MM.1S (cell line): Measurements from ENCODE around the gene SPNS2.

Source experiments
- DNase-seq: peaks from one replicate; pipeline ENCODE4 v3.0.0-alpha.2; 2015
- H2AFZ ChIP-seq: fragments of 300-600 bp; sonication (generic); 2 replicates; pipeline ENCODE4 v1.6.0; 2016; ENCODE audit warnings: antibody characterized with exemption, low read length
- H3F3A ChIP-seq: fragments of 300-600 bp; sonication (generic); 2 replicates; pipeline ENCODE4 v1.6.1; 2016; ENCODE audit warnings: mild to moderate bottlenecking, antibody characterized with exemption, low read length, moderate library complexity, mixed read lengths; ENCODE audit not compliant: insufficient read depth
- H3K27ac ChIP-seq: fragments of 300-600 bp; sonication (generic); 2 replicates; pipeline ENCODE4 v1.5.1; 2016; ENCODE audit warnings: mild to moderate bottlenecking, low read length
- H3K27me3 ChIP-seq: fragments of 300-600 bp; sonication (generic); replicated peaks from 2 replicates; pipeline ENCODE4 v1.6.0; 2016; ENCODE audit warnings: low read length; ENCODE audit not compliant: insufficient read depth
- H3K36me3 ChIP-seq: fragments of 300-600 bp; sonication (generic); replicated peaks from 2 replicates; pipeline ENCODE4 v1.6.1; 2016; ENCODE audit warnings: mild to moderate bottlenecking, low read length, mixed read lengths; ENCODE audit not compliant: insufficient read depth
- H3K4me1 ChIP-seq: fragments of 300-600 bp; sonication (generic); 2 replicates; pipeline ENCODE4 v1.6.1; 2016; ENCODE audit warnings: low read length, mixed read lengths
- H3K4me2 ChIP-seq: fragments of 300-600 bp; sonication (generic); 2 replicates; pipeline ENCODE4 v1.6.0; 2016; ENCODE audit warnings: low read depth, low read length
- H3K4me3 ChIP-seq: fragments of 300-600 bp; sonication (generic); 2 replicates; pipeline ENCODE4 v1.5.1; 2016; ENCODE audit warnings: low read length, mixed read lengths
- H3K79me2 ChIP-seq: fragments of 300-600 bp; sonication (generic); 2 replicates; pipeline ENCODE4 v1.6.1; 2016; ENCODE audit warnings: mixed run types, low read length, mixed read lengths
- H3K9ac ChIP-seq: fragments of 300-600 bp; sonication (generic); 2 replicates; pipeline ENCODE4 v1.6.1; 2016; ENCODE audit warnings: low read length, mixed read lengths
- H3K9me2 ChIP-seq: fragments of 300-600 bp; sonication (generic); replicated peaks from 2 replicates; pipeline ENCODE4 v1.6.1; 2016; ENCODE audit warnings: mild to moderate bottlenecking, low read length, mixed read lengths; ENCODE audit not compliant: insufficient read depth
- H3K9me3 ChIP-seq: fragments of 300-600 bp; sonication (generic); replicated peaks from 2 replicates; pipeline ENCODE4 v1.6.1; 2016; ENCODE audit warnings: mild to moderate bottlenecking, low read length, mixed read lengths; ENCODE audit not compliant: insufficient read depth
- H4K20me1 ChIP-seq: fragments of 300-600 bp; sonication (generic); 2 replicates; pipeline ENCODE4 v1.6.1; 2016; ENCODE audit warnings: mild to moderate bottlenecking, low read length, moderate library complexity, mixed read lengths; ENCODE audit not compliant: insufficient read depth
- EZH2 ChIP-seq: fragments of 300-600 bp; sonication (generic); optimal IDR thresholded peaks from 2 replicates; pipeline ENCODE3; 2017; ENCODE audit warnings: low read depth, mild to moderate bottlenecking, antibody characterized with exemption, low read length, mixed read lengths
- EZH2phosphoT487 ChIP-seq: fragments of 300-600 bp; sonication (generic); IDR thresholded peaks from 2 replicates; pipeline ENCODE4 v1.6.1; 2018; ENCODE audit warnings: antibody characterized with exemption, low read length
- TF ChIP-seq, protein P1 (sequence below): fragments of 300-600 bp; sonication (generic); IDR thresholded peaks from 2 replicates; pipeline ENCODE4 v1.5.1; 2016; ENCODE audit warnings: antibody characterized with exemption, low read length, mixed read lengths

SPNS2 gene

DNA sequence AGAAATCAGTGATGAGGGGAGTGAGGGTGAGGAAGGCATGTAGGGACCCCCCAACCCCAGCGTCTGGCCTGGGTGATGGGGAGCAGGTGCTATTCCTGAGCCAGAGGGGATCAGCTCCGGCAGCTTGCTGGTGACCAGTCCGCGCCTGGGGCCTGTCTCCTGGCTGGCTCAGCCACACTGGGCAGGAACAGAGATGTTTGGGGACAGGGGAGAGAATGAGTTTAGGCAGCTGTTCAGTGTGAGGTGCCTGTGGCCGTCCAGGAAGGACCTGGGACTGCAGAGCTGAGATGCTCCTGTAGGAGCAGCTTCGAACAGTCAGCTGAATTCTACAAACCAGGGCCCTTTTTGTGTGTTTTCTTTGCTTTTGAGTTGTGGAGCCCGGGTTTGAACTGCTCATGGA, 23.2 kb upstream of the SPNS2 start:
- H3F3A ChIP-seq: no peaks in the 10 kb centered on the region
- no peaks in the 10 kb centered on the region for H3K9me2 ChIP-seq
- no peaks in the 10 kb centered on the region for H4K20me1 ChIP-seq
- no peak overlapping the region for H3K4me3 ChIP-seq
- no peak for TF ChIP-seq EZH2phosphoT487
- 0 out of 2 replicates have a peak, but pooled peaks cover 3% of the 10 kb centered on the region for H3K4me1 ChIP-seq
- H3K27me3 ChIP-seq: no peaks in the 10 kb centered on the region; the same call in 1 of the 2 replicates
- no peak overlapping the region for H2AFZ ChIP-seq
- no peak overlapping the region for H3K9ac ChIP-seq
- no peaks in the 10 kb centered on the region for H3K36me3 ChIP-seq
- H3K27ac ChIP-seq: no peak overlapping the region
- no peak for DNase-seq
- no peaks in the 10 kb centered on the region for H3K79me2 ChIP-seq
- H3K9me3 ChIP-seq: no peaks in the 10 kb centered on the region
- no peak overlapping the region for H3K4me2 ChIP-seq

DNA sequence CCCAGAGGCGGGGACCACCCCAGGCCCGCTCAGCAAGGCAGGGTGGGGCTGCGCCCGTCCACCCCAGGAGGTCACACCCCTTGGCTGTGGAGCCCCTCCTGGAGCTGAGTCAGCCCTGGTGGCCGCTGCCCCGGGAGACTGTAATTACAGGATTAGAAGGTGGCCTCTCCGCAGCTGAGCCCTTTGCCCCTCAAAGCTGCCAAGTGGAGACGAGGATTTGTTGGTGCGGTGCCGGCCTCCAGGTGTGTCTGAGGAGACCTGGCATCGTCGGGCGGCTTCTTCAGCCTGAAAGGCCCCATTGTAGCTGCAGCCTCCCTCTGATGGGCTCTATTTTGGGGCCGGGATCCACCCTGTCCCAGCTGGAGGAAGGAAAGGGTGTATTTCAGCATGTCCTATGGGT, 22.7 kb upstream of the SPNS2 start:
- Histone ChIP-seq H3K79me2 (no peaks in the 10 kb centered on the region), H3K4me2 (no peak overlapping the region), H3K9ac (no peak overlapping the region), H4K20me1 (no peaks in the 10 kb centered on the region), H2AFZ (no peak overlapping the region), H3K9me2 (no peaks in the 10 kb centered on the region), H3K4me3 (no peak overlapping the region), H3K4me1 (0 out of 2 replicates have a peak, but pooled peaks cover 4% of the 10 kb centered on the region), H3K36me3 (no peaks in the 10 kb centered on the region), H3K27me3 (peaks cover 2% of the 10 kb centered on the region; the same call in 1 of the 2 replicates), H3K9me3 (no peaks in the 10 kb centered on the region), H3K27ac (no peak overlapping the region), H3F3A (no peaks in the 10 kb centered on the region)
- DNase-seq: no peak
- no peak for TF ChIP-seq EZH2

DNA sequence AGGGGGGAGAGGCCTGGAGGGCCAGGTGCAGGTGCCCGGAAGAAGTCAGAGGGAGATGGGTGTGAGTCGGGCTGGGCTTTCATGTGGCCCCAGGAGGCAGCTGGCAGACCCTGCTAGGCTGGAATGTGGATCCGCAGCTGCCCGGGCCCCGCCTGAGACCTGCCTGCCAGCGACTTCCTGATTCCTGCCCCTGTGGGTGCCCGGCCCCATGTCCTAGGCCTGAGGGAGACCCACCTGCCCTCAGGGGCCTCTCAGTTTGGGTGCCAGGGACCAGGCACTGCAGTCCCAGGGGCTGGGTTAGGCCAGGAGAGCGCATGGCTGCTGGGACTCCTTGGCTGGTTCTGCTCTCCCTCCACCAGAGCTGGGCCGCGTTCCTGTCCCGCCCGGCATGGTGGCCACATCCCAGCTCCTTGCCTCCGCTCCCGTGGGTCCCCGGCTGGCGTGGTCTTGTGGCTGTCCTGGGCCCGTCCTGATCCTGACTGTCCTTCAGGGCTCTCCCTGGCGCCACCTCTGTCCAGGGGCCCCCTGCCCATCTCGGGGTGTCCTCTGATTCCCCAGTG, 22.1 kb upstream of the SPNS2 start:
- TF ChIP-seq EZH2 (no peak), EZH2phosphoT487 (no peak)
- TF ChIP-seq, protein P1, sequence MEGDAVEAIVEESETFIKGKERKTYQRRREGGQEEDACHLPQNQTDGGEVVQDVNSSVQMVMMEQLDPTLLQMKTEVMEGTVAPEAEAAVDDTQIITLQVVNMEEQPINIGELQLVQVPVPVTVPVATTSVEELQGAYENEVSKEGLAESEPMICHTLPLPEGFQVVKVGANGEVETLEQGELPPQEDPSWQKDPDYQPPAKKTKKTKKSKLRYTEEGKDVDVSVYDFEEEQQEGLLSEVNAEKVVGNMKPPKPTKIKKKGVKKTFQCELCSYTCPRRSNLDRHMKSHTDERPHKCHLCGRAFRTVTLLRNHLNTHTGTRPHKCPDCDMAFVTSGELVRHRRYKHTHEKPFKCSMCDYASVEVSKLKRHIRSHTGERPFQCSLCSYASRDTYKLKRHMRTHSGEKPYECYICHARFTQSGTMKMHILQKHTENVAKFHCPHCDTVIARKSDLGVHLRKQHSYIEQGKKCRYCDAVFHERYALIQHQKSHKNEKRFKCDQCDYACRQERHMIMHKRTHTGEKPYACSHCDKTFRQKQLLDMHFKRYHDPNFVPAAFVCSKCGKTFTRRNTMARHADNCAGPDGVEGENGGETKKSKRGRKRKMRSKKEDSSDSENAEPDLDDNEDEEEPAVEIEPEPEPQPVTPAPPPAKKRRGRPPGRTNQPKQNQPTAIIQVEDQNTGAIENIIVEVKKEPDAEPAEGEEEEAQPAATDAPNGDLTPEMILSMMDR: no peak
- Histone ChIP-seq H3K9ac (no peak overlapping the region), H3K27me3 (peaks cover 4% of the 10 kb centered on the region; the same call in 1 of the 2 replicates), H3K4me2 (no peak overlapping the region), H3K9me2 (no peaks in the 10 kb centered on the region), H3K27ac (no peak overlapping the region), H3K9me3 (no peaks in the 10 kb centered on the region), H2AFZ (no peak overlapping the region), H3K4me3 (no peak overlapping the region), H3K4me1 (peaks cover 10% of the 10 kb centered on the region; the same call in 1 of the 2 replicates), H3K36me3 (no peaks in the 10 kb centered on the region), H3F3A (no peaks in the 10 kb centered on the region), H3K79me2 (no peaks in the 10 kb centered on the region), H4K20me1 (no peaks in the 10 kb centered on the region)
- no peak for DNase-seq

DNA sequence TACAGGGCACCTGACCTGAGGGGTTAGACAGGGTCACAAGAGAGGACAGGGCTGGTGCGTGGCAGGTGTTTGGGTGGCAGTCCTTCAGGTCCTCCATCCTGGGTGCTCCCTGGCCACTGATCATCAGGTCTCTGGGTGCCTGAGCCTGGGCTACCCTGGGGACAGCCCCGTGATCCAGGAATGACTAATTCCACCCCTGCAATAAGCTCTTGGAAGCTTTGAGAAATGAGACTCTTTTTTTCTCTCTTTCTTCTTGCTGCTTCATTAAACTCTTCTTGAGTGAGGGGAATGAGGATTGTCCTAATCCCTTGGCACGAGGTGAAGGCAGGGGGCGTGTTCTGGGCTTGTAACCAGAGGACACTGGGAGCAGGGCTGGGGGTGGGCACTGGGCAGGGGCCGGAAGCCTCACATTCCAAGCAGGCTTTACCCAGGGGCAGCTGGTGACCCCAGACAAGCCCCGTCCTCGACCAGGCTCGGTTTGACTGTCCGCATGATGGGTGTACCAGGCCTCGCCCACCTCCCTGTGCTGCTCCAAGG, 21.4 kb upstream of the SPNS2 start:
- Histone ChIP-seq H3K4me2 (no peak overlapping the region), H3K27ac (no peak overlapping the region), H3F3A (no peaks in the 10 kb centered on the region), H3K4me3 (no peak overlapping the region), H3K4me1 (peaks cover 10% of the 10 kb centered on the region; the same call in 1 of the 2 replicates), H2AFZ (no peak overlapping the region), H3K27me3 (peaks cover 4% of the 10 kb centered on the region; the same call in 1 of the 2 replicates), H3K9me3 (no peaks in the 10 kb centered on the region), H3K36me3 (no peaks in the 10 kb centered on the region), H3K9me2 (no peaks in the 10 kb centered on the region), H3K9ac (no peak overlapping the region), H3K79me2 (no peaks in the 10 kb centered on the region), H4K20me1 (no peaks in the 10 kb centered on the region)
- DNase-seq: no peak
- TF ChIP-seq EZH2phosphoT487: no peak
- no peak for TF ChIP-seq EZH2
- TF ChIP-seq, protein P1: no peak
